HFFc6 (cell line): ENCODE data around the gene CCDC152. TPM values are rescaled to one million over a fixed set of nuclear protein-coding genes. Genes with fewer than 3 reads are reported as not detected.

Source experiments
- DNase-seq: peaks from one replicate; pipeline ENCODE4 v3.0.0-alpha.2; 2018
- H3K27ac Mint-ChIP-seq: 2 replicates; pipeline ENCODE4 v1.8.0; 2020; ENCODE audit warnings: mild to moderate bottlenecking, mixed read lengths
- H3K27me3 Mint-ChIP-seq: 2 replicates; pipeline ENCODE4 v1.8.0; 2021; ENCODE audit warnings: mild to moderate bottlenecking, moderate library complexity, mixed read lengths; ENCODE audit not compliant: insufficient read depth
- H3K36me3 Mint-ChIP-seq: 2 replicates; pipeline ENCODE4 v1.8.0; 2021; ENCODE audit warnings: low read depth, mixed read lengths
- H3K4me1 Mint-ChIP-seq: 2 replicates; pipeline ENCODE4 v1.8.0; 2020; ENCODE audit warnings: low read depth, mixed read lengths
- H3K4me3 Mint-ChIP-seq: 2 replicates; pipeline ENCODE4 v1.8.0; 2020; ENCODE audit warnings: mild to moderate bottlenecking, moderate library complexity, mixed read lengths
- H3K9me3 Mint-ChIP-seq: 2 replicates; pipeline ENCODE4 v1.8.0; 2020; ENCODE audit warnings: mild to moderate bottlenecking, mixed read lengths
- CTCF ChIP-seq: fragments of 200-600 bp; sonication (generic); IDR thresholded peaks from 2 replicates; pipeline ENCODE4 v1.5.0; 2021; ENCODE audit warnings: antibody characterized with exemption, mild to moderate bottlenecking
- total RNA-seq, 6 experiments: library from RNA; stranded (reverse); fragmentation: NEBNext Ultra II Directional; extraction: Animal tissue kit (Norgen Biotek cat#: 25700); gene quantifications; 2 replicates in 1 of 6; 3 replicates in 5 of 6; pipeline ENCODE4 v1.2.3, GENCODE V29; 2021

CCDC152 gene
- total RNA-seq, 6 experiments from 2014 or later = 0.47 to 7.2 (median 5.6) TPM

GRCh38 chr5:42848545-42848944 is 91.9 kb downstream of the CCDC152 start:
- H3K27me3 Mint-ChIP-seq = no peaks in the 10 kb centered on the region; the same call in 1 of the 2 replicates
- H3K36me3 Mint-ChIP-seq = no peaks in the 10 kb centered on the region
- no peaks in the 10 kb centered on the region for H3K4me1 Mint-ChIP-seq
- H3K27ac Mint-ChIP-seq = no peak overlapping the region
- no peak overlapping the region for H3K4me3 Mint-ChIP-seq
- no peak for TF ChIP-seq CTCF
- H3K9me3 Mint-ChIP-seq = no peaks in the 10 kb centered on the region
- DNase-seq = no peak

GRCh38 chr5:42851481-42851880 is 94.9 kb downstream of the CCDC152 start:
- Mint-ChIP-seq H3K4me1 (no peaks in the 10 kb centered on the region), H3K36me3 (no peaks in the 10 kb centered on the region), H3K4me3 (no peak overlapping the region), H3K27me3 (no peaks in the 10 kb centered on the region; the same call in 1 of the 2 replicates), H3K27ac (no peak overlapping the region), H3K9me3 (no peaks in the 10 kb centered on the region)
- no peak for TF ChIP-seq CTCF
- no peak for DNase-seq

Other genes with a start within 250 kb of the CCDC152 start
- gene SELENOP, start 55.1 kb downstream of the CCDC152 start, total RNA-seq = under 1 TPM in 4 of 6 experiments, not detected in 2; 0.33 to 0.63 (median 0.47) TPM